Coronary artery (tissue), 2 donors: ENCODE measurements around the gene TMEM209.

Experiments used
- DNase-seq: peaks from one replicate; pipeline ENCODE4 v3.0.0-alpha.2; 2017; ENCODE audit warnings: low spot score
- H3K27ac ChIP-seq, 2 donors: fragments of 200-600 bp; sonication (generic); one replicate each; pipeline ENCODE4 v1.5.1; 2016 to 2019
- H3K4me3 ChIP-seq: fragments of 200-600 bp; sonication (generic); 2 replicates; pipeline ENCODE4 v1.5.1; 2016; ENCODE audit warnings: mild to moderate bottlenecking, moderate library complexity
- CTCF ChIP-seq: fragments of 200-600 bp; sonication (generic); IDR thresholded peaks from one replicate; pipeline ENCODE4 v1.5.1; 2019; ENCODE audit warnings: antibody characterized with exemption

TMEM209 gene

GRCh38 chr7:130224210-130224609 is 19.0 kb upstream of the TMEM209 start:
- no peak for DNase-seq
- no peak overlapping the region for H3K27ac ChIP-seq
- TF ChIP-seq CTCF = no peak
- no peak overlapping the region for H3K4me3 ChIP-seq

DNA sequence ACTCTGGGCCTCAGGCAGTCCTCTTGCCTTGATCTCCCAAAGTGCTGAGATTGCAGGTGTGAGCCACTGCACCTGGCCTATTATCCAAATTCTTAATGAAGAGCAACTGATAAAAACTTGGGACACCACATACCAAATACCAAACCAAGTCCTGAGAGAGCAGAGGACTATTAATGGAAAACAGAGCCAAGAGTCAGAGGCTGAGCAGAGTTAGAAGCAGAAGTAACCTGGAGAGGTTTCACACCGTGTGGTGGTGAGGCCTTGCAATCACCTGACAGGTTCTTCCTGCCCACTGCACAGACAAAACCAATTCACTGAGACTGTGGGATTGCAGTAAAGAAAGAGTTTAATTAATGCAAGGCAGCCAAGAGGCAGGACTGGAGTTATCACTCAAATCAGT is 18.4 kb upstream of the TMEM209 start:
- Histone ChIP-seq H3K4me3 (no peak overlapping the region), H3K27ac (no peak overlapping the region)
- no peak for TF ChIP-seq CTCF
- no peak for DNase-seq

- H3K27ac ChIP-seq = no peak overlapping the region
- no peak for DNase-seq
- no peak for TF ChIP-seq CTCF
Measured at GRCh38 chr7:130221746-130222145, 16.5 kb upstream of the TMEM209 start.

DNA sequence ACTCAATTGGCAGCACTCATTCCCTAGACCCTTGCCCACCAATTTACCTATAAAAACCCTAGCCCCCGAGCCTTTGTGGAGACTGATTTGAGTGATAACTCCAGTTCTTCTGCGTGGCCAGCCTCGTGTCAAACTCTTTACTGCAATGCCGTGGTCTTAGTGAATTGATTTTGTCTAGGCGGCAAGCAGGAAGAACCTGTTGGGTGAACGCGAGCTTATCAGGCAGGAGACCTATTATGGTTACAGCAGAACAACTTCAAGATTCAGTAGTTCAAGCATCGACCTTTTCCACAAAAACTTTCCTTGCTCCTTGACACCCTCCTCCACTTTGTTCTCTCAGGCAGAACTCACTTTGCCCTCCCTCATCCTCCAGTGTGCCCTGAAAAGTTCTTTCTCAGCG is 14.7 kb upstream of the TMEM209 start:
- TF ChIP-seq CTCF = no peak
- DNase-seq = no peak
- H3K4me3 ChIP-seq = no peak overlapping the region
- H3K27ac ChIP-seq = no peak overlapping the region

More at GRCh38 chr7:130221746-130222145, 16.5 kb upstream of the TMEM209 start:
- no peak overlapping the region for H3K4me3 ChIP-seq

DNA sequence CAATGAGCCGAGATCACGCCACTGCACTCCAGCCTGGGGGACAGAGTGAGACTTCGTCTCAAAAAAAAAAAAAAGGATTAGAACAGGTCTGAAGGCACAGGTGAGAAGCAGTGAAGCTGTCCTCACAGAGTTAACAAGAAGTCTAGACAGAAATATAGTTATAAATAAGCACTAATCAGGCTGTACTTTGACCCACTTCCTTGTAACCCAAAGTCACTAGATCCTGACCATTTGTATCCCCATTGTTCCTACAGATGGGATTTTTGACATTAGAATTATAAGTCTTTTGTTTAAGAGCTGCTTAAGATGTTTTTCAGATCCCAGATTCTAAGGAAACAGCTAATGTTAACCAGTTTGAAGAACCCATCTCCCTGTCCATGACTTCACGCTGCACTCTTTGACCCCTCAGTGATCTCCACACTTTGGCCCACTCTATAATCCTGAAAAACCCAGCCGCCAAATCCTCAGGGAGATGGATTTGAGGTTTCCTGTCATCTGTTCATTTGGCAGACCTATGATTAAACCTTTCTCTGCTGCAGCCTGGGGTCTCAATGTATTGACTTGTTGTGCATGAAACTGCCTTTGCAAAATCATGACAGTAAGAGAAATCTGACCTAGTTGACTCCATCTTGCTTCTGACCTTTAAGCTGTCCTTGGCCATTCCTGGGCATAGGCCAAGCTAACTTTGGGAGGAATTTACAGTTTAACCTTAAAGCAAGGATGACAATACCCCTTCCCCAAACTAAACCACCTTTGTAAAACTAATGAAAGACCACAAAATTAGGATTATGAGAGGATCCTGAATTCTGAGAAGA is 13.8 kb upstream of the TMEM209 start:
- no peak overlapping the region for H3K27ac ChIP-seq
- no peak for DNase-seq
- H3K4me3 ChIP-seq = no peak overlapping the region
- no peak for TF ChIP-seq CTCF

DNA sequence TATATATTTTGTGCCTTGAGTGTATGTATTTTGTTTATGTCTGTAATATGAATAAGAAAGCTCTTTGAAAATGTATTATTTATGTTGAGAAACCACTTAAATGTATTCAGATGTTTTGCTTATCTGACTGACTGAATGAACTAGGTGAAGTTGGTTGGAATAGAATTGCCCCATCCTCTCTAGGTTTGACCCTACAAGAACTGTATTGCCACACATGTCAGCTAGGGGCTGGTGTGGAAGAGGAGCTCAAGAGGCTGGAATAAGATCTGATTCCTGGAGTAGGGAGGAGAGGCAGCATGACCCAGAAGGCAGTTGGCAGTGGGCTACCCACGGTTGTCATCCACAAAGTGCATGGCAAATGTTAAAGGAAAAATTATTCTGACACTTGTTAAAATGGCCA is 11.5 kb upstream of the TMEM209 start:
- no peak for DNase-seq
- no peak overlapping the region for H3K27ac ChIP-seq

More for the DNA sequence above, 11.5 kb upstream of the TMEM209 start:
- TF ChIP-seq CTCF = no peak
- H3K4me3 ChIP-seq = no peak overlapping the region
